NCI-H1930 (cell line): ENCODE measurements around the gene SORCS2.

Source experiments
- DNase-seq, 2 experiments: peaks; one replicate each; lab custom pipeline; 2025; lab: John Stamatoyannopoulos, UW

Gene SORCS2

DNA sequence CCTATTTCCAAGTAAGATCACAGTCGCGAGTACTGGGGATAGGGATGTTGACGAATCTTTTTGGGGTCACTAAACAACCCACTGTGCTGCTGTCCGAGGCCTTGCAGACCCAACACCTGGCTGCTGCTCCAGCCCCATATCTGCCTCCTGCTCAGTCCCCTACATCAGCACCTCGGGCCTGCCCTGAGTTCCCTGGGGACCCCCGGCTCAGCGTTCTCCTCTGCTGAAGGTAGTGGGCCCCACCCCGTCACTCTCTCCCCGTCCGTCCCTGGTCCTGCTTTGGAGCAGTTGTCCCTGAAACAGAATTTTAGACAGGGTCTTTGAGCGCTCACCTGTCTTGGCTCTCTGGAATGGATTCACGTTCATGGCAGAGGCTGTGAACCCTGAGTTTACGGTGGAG lies 444.8 kb downstream of the SORCS2 start:
- DNase-seq: no peak

DNA sequence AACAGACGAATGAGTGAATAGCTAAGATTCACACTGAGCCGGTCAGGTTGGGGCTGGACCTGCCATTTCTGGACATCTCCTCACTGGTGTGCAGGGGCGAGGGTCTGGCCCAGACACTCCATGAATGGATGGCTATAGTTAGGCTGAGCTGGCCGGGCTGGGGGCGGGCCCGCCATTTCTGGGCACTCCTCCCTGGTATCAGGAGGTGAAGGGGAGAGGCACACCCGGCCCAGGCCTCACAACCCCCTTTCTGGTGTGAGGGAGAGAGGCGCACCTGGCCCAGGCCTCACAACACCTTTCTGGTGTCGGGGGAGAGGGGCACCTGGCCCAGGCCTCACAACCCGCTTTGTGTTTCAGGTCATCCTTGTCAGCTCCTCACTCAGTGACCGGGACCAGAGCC lies 445.6 kb downstream of the SORCS2 start:
- no peak for DNase-seq

GRCh38 chr4:7638489-7638888 lies 446.2 kb downstream of the SORCS2 start:
- DNase-seq: no peak

- DNase-seq: no peak
These were observed 446.8 kb downstream of the SORCS2 start for GRCh38 chr4:7638984-7639789.

- no peak for DNase-seq
These were observed 447.8 kb downstream of the SORCS2 start for GRCh38 chr4:7640136-7640535.

GRCh38 chr4:7641712-7642111 lies 449.4 kb downstream of the SORCS2 start:
- no peak for DNase-seq

GRCh38 chr4:7642741-7643458 lies 450.6 kb downstream of the SORCS2 start:
- no peak for DNase-seq

DNA sequence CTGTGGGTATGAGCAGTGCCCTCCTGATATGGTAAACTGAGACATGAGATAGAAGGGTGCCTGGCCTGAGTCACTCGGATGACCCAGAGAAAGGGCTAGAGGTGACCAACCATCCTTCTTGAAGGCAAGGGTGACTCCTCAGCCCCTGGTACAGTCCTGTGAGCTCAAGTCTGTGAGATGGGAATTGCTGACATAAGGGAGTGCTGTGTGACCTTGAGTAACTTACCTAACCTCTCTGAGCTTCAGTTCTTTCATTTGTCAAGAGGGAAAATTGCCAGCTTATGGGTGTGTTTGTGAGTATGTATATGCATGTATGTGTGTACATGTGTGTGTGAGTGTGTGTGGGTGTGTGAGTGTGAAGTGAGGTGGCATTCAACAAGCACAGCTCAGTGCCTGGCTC lies 452.8 kb downstream of the SORCS2 start:
- DNase-seq: no peak

- DNase-seq: no peak
These were observed 453.6 kb downstream of the SORCS2 start for GRCh38 chr4:7645956-7646355.

DNA sequence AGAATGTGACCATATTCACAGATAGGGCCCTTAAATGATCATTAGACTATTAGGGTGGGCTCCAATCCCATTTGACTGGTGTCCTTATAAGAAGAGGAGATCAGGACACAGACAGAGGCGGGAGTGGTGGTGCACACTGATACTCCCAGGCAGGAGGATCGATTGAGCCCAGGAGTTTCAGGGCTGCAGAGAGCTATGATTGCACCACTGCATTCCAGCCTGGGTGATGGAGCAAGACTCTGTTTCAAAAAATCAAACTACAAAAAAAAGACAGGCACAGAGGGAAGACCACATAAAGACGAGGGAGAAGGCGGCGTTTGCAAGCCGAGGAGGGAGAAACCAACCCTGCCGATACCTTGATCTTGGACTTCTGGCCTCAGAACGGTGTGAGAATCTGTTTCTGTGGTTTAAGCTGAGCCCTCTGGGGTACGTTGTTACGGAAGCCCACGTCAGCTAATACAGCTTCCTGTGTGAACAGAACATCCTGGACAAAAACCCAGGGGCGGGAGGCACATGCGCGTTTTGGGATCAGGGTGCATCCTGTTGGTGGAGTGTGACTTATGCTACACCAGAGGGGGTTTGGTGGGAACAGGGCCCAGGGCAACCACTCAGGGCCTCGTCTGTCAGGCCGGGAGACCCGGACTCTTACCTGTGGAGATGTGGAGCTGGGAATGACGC lies 454.2 kb downstream of the SORCS2 start:
- DNase-seq: no peak

DNA sequence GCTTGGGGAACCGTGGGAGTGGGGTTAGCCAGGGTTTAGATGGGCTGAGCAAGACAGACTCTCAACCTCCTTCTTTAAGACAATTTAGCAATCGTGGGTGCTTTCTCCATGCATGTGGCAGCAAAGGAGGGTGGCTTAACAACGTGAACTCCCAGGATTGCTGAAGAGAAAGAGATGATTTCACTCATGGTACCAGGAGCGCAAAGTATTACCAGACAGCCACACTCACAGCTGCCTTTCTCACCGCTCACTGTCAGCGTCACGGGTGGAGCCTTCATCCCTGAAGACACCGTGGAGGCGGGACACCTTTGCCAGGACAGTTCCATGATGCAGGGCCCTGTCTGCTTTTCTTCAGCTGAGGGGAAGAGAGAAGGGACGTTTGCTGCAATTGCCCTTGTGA lies 454.8 kb downstream of the SORCS2 start:
- no peak for DNase-seq

GRCh38 chr4:7647600-7648543 lies 455.5 kb downstream of the SORCS2 start:
- DNase-seq: no peak

DNA sequence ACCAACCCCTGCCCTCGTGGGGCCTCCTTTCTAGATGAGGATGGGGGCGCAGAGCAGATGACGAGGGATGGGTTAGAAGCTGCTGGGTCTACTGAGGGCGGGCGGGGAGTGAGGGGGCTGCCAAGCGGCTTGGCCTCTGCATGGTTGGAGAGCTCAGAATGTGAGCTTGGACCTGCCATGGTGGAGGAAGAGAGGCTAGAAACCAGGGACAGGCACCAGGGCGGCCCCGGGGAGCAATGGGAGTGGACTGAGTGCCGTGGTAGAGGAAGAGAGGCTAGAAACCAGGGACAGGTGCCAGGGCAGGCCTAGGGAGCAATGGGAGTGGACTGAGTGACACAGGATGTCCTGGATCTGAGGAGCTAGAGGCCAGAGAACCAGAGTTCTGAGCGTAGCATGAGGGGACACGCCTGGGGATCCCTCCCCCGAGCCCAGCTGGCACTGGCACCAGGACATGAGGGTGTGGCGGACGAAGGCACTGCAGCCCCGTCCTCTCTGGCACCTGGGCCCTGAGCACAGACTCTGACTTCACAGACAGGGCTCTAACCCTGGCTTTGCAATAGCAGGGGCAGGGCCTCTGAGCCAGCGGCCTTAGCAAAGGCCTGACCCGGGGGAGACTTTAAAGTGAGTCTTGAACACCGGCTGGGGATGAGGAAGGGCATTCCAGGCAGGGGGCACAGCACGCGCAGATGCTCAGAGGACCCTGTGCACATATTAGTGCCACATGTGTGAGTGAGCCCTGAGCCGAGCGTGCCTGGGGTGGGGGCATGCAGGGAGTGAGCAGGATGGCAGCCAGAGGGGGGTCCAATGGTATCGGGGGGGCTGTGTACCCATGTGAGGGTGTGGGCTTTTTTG lies 456.4 kb downstream of the SORCS2 start:
- DNase-seq: no peak

DNA sequence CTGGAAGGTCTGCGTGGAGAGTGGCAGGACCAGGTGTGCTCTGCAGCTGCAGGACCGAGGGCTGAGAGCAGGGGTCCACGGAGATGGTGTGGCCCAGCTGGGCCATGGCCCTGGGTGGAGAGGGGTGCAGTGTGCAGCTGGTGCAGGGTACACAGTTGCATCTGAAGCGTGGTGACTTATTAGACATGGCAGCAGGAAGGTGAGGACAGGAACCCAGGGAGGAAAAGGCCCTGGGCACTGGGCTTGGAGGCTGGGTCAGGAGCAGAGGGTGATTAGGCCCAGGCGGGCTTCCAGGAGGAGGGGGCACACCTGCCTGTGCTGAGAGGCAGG lies 457.0 kb downstream of the SORCS2 start:
- DNase-seq: no peak

- no peak for DNase-seq
These were observed 457.6 kb downstream of the SORCS2 start for GRCh38 chr4:7649741-7650531.

GRCh38 chr4:7650606-7651385 lies 458.5 kb downstream of the SORCS2 start:
- peak in 1 of 2 experiments; percentile 13 for DNase-seq

DNA sequence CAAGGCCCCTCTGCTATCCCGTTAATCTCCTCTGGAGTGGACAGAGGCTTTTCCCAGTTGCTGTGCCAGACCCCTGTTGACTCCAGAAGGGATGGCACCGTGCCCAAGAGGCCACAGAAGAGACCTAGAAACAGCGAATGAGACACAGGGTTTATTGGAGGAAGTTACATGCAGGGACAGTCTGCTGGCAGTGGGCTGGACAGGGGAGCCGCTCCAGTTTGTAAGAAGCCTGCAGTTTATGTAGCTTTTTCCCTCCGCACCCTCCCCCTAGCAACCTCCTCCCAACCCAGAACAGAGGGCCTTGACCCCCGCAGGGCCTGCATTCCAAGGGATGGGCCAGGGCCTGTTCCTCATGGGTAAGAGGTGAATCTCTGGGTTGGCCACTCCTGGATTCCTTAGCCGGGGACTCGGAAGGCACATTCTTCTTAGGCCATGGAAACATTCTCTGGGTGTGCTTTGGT lies 459.2 kb downstream of the SORCS2 start:
- no peak for DNase-seq

DNA sequence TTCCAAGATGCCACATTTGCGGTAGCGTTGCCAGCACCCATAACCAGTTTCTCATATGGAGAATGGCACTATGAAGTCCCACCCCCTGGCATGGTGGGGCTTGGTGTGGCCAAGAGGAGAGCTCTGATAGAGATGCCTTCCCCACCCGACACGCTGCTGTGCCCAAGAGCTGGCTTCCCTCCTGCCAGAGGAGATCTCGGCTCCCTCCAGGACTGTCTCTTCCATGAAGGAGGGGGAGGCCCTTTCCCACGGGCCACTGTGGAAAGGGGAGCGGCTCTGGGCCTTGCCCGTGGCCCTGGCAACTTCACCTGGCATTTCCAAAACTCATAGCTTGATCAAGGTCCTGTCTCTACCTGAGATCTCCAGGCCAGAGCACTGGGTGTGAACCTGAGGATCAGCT lies 459.7 kb downstream of the SORCS2 start:
- no peak for DNase-seq

- no peak for DNase-seq
These were observed 460.1 kb downstream of the SORCS2 start for GRCh38 chr4:7652451-7652881.
